Gastrocnemius medialis (tissue), 4 donors: Measurements from ENCODE around the gene GALNT18. TPM values are rescaled to one million over a fixed set of nuclear protein-coding genes. Genes with fewer than 3 reads are reported as not detected.

Source experiments
- ATAC-seq, 2 donors: fragments of 150-250 bp; one replicate each; pipeline ENCODE4 v1.9.1; 2016
- DNase-seq, 2 donors: peaks; one replicate each; pipeline ENCODE4 v3.0.0-alpha.2; 2019
- H3K27ac ChIP-seq, 4 donors: fragments of 200-600 bp; sonication (generic); 1 replicate in 1 of 4; 2 replicates in 3 of 4; pipeline ENCODE4 v1.5.1; 2016 to 2018; ENCODE audit warnings: mild to moderate bottlenecking in 2 of 4, moderate library complexity in 1 of 4
- H3K27me3 ChIP-seq, 3 donors: fragments of 200-600 bp; sonication (generic) in 2 of 3; 1 replicate in 1 of 3; 2 replicates in 2 of 3; pipeline versions ENCODE4 v1.5.1 to v1.6.0; 2016 to 2019; ENCODE audit warnings: mild to moderate bottlenecking in 1 of 3, moderate library complexity in 1 of 3
- H3K36me3 ChIP-seq, 2 donors: fragments of 200-600 bp; sonication (generic) in 1 of 2; one replicate each; pipeline ENCODE4 v1.5.1; 2017 to 2018
- H3K4me1 ChIP-seq, 2 donors: fragments of 200-600 bp; sonication (generic) in 1 of 2; one replicate each; pipeline ENCODE4 v1.5.1; 2016 to 2017; ENCODE audit warnings: mild to moderate bottlenecking in 2 of 2
- H3K4me3 ChIP-seq, 4 donors: fragments of 200-600 bp; sonication (generic) in 3 of 4; 1 replicate in 1 of 4; 2 replicates in 3 of 4; pipeline ENCODE4 v1.5.1; 2016 to 2019; ENCODE audit warnings: mild to moderate bottlenecking in 2 of 4
- H3K9me3 ChIP-seq, 3 donors: fragments of 200-600 bp; sonication (generic) in 2 of 3; 1 replicate in 1 of 3; 2 replicates in 2 of 3; pipeline ENCODE4 v1.5.1; 2016 to 2019
- POLR2A ChIP-seq, 2 donors: fragments of 450-650 bp; IDR thresholded peaks; one replicate each; pipeline ENCODE4 v1.6.1; 2017; ENCODE audit warnings: antibody characterized with exemption in 2 of 2, mild to moderate bottlenecking in 2 of 2, moderate library complexity in 2 of 2
- in situ Hi-C, 4 donors: fragments of 200-750 bp; cut with MboI; loops; one replicate each; pipeline versions ENCODE4 v1.15.0 to v1.8.0; 2017; ENCODE audit warnings: low sequenced_read_pairs in 4 of 4
- intact Hi-C: fragments of 100-400 bp; cut with DNase I; formaldehyde crosslinking; loops from one replicate; pipeline ENCODE4 v1.15.1; 2023; ENCODE audit warnings: low total_unique reads
- microRNA-seq, 2 donors: library from miRNA; unstranded; fragments of <30 nt; microRNA quantifications; one replicate each; pipeline ENCODE4, GENCODE V29; 2016; ENCODE audit warnings: borderline replicate concordance in 2 of 2
- total RNA-seq, 4 donors: library from RNA; depleted of rRNA; stranded (reverse); fragments of >200 nt; gene quantifications; one replicate each; pipeline versions ENCODE4 v1.1.0 to v1.2.3, GENCODE V29; 2016
- TF ChIP-seq, protein P1 (sequence below), 5 experiments: fragments of 450-650 bp in 3 of 5; fragments of 200-600 bp in 2 of 5; sonication (generic) in 2 of 5; IDR thresholded peaks in 4 of 5; conservative IDR thresholded peaks in 1 of 5; 1 replicate in 4 of 5; 2 replicates in 1 of 5; pipeline ENCODE4 v1.5.1; 2016 to 2019; ENCODE audit warnings: antibody characterized with exemption in 5 of 5, mild to moderate bottlenecking in 3 of 5, moderate library complexity in 3 of 5

The GALNT18 gene
- total RNA-seq, 4 donors from 2014 or later: 10.5 to 29.2 (median 11.2) TPM

DNA sequence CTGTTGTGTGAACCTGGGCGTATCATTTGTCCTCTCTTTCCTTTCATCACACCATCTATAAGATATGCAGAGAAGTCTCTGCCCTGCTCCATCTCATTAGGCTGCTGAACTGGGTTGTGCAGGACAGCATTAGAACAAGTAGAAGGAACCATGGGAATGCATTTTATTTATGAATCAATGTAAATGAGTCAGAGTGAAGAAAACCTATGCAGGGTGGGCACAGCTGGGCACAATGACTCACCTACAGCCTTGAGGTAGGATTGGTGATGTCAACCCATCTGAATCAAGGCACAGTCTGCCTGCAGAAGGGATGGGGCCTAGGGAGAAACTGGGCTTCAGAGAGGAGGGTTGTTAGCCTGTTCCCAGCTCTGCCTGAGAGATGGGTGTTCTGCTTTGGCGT is 392.2 kb downstream of the GALNT18 start:
- no peak for DNase-seq
- in situ Hi-C loops (no loop called here), intact Hi-C loops (no loop called here)

GRCh38 chr11:11227296-11228085 is 394.3 kb downstream of the GALNT18 start:
- intact Hi-C loops (no loop called here), in situ Hi-C loops (no loop called here)
- no peak for DNase-seq
- H3K4me1 ChIP-seq: no peaks in the 10 kb centered on the region
- H3K27me3 ChIP-seq: no peaks in the 10 kb centered on the region
- no peaks in the 10 kb centered on the region for H3K36me3 ChIP-seq
- H3K4me3 ChIP-seq: no peak overlapping the region
- no peak overlapping the region for H3K27ac ChIP-seq
- no peak for ATAC-seq
- H3K9me3 ChIP-seq: no peaks in the 10 kb centered on the region
- TF ChIP-seq, protein P1, sequence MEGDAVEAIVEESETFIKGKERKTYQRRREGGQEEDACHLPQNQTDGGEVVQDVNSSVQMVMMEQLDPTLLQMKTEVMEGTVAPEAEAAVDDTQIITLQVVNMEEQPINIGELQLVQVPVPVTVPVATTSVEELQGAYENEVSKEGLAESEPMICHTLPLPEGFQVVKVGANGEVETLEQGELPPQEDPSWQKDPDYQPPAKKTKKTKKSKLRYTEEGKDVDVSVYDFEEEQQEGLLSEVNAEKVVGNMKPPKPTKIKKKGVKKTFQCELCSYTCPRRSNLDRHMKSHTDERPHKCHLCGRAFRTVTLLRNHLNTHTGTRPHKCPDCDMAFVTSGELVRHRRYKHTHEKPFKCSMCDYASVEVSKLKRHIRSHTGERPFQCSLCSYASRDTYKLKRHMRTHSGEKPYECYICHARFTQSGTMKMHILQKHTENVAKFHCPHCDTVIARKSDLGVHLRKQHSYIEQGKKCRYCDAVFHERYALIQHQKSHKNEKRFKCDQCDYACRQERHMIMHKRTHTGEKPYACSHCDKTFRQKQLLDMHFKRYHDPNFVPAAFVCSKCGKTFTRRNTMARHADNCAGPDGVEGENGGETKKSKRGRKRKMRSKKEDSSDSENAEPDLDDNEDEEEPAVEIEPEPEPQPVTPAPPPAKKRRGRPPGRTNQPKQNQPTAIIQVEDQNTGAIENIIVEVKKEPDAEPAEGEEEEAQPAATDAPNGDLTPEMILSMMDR (IDR thresholded peaks at IDR 0.05 in 4 of 5, conservative IDR thresholded peaks at IDR 0.05 in 1 of 5): no peak
- no peak for TF ChIP-seq POLR2A (IDR thresholded peaks at IDR 0.05)

More for the DNA sequence above, 392.2 kb downstream of the GALNT18 start:
- TF ChIP-seq, protein P1 (IDR thresholded peaks at IDR 0.05 in 4 of 5, conservative IDR thresholded peaks at IDR 0.05 in 1 of 5): no peak
- no peak for TF ChIP-seq POLR2A (IDR thresholded peaks at IDR 0.05)
- Histone ChIP-seq H3K4me1 (no peaks in the 10 kb centered on the region), H3K27me3 (no peaks in the 10 kb centered on the region), H3K9me3 (no peaks in the 10 kb centered on the region), H3K36me3 (no peaks in the 10 kb centered on the region), H3K27ac (no peak overlapping the region), H3K4me3 (no peak overlapping the region)
- no peak for ATAC-seq

Small RNAs within 50 kb of the gene (microRNA-seq; reads per million reads assigned to microRNA genes)
- 0 reads per million in 2 donors for gene MIR4299

Other genes starting within 250 kb of the GALNT18 start
- 100 to 1,000 TPM in 2 of 4 donors, 10 to 100 TPM in 2; 84.4 to 222 (median 97.6) TPM for gene USP47, start 220.0 kb upstream of the GALNT18 start, total RNA-seq